ENCODE measurements around the gene TSSC4.

TSSC4 gene

DNA sequence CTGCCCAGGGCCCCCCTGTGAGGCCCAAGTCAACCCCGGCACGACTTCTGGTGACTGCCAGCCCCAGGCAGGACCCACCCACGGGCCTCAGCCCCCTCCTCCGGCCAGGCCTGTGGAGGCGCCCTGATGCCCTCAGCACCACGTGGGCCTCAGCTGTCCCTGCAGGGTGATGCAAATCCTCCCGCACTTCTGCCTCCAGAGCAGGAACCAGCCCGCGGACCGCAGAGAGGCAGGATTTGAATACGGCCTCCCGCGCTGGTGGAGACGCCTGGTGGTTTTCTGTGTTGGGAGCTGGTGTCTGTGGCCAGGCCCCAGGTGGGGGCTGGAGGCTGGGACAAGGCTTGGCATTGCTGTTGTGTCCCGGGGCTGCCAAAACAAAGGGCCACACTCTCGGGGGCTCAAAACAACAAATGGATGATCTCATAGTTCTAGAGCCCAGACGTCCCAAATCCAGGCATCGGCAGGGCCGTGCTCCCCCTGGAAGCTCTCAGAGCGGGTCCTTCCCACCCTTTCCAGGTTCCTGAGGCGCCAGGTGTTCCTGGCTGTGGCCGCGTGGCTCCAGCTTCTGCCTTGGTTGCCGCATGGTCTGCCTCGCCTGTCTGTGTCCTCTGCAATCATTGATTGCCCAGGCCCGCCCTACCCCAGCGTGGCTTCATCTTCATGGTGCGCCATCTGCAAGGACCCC, 24.4 kb downstream of the TSSC4 start:
- no peak for DNase-seq (ENCODE audit: low read depth, low spot score)
- no peak overlapping the region for H3K4me3 ChIP-seq (ENCODE audit: low read length)

DNA sequence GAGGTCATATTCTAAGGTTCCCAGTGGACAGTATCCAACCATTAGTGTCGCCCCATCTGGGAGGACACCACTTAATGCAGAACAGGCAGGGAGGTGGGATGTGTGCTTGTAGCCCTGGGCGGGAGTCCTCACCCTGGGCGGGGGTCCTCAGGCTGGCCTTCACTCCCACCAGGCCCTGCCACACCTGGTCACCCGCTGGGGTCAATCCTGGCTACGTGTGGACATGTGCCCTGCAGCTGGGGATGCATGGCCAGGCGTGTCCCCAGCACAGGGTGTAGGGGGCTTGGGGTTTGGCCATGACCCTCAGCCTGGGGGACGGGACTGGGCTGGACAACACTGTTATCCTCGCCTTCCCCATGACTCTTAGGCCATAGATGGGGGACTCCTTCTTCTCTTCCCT, 25.0 kb downstream of the TSSC4 start:
- no peak for DNase-seq (ENCODE audit: low read depth, low spot score)

DNA sequence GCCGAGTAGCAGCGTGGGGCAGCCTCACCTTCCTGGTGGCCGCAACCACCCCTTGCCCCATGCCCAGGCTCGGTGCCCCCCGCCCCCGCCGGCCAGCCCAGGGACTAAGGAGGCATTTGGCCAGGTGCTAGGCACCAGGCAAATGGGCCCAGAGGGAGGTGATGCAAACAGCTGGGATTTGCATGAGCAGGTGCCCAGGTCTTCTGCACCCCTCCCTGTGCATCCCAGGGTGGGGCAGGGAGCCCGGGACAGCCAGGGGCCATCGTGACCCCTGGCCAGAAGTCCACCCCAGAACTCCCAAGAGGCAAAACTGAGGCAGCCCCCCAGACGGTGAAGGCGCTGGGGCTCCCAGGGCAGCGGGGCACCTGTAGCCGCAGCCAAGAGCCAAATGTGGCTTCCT, 25.7 kb downstream of the TSSC4 start:
- H3K4me3 ChIP-seq (ENCODE audit: low read length): no peak overlapping the region
- no peak for DNase-seq (ENCODE audit: low read depth, low spot score)

More for the DNA sequence above, 25.0 kb downstream of the TSSC4 start:
- no peak overlapping the region for H3K4me3 ChIP-seq (ENCODE audit: low read length)

DNA sequence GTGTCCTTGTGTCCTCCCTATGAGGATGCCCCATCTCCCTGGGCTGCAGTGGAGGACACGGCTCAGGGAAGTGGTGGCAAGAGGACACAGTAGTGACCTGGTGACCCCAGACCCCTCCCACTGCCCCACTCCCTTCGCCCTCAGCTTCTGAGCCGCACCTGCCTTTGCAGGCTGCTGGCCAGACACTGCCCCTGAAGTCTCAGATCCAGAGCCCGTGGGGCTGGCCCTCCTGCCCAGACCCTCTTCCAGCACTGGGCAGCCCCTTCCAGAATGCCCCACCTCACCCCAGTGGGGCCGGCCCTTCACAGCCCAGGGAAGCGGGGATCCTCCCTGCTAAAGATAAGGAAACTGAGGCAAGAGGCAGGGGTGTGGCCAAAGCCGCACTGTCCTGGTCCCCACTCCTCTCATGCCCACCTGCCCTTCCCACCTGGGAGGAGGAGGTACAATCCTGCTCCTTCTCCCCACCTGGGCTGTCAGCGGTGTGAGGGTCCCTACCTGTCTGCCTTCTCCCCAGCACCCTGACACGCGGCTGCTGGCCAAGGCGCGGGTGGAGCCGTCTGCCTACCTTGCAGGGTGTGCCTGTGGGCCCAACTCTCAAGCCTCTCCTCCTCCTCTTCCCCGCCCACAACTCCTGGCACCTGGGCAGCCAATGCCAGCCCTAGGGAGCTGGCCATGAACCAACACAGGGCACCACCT, 26.4 kb downstream of the TSSC4 start:
- no peak overlapping the region for H3K4me3 ChIP-seq (ENCODE audit: low read length)
- no peak for DNase-seq (ENCODE audit: low read depth, low spot score)

DNA sequence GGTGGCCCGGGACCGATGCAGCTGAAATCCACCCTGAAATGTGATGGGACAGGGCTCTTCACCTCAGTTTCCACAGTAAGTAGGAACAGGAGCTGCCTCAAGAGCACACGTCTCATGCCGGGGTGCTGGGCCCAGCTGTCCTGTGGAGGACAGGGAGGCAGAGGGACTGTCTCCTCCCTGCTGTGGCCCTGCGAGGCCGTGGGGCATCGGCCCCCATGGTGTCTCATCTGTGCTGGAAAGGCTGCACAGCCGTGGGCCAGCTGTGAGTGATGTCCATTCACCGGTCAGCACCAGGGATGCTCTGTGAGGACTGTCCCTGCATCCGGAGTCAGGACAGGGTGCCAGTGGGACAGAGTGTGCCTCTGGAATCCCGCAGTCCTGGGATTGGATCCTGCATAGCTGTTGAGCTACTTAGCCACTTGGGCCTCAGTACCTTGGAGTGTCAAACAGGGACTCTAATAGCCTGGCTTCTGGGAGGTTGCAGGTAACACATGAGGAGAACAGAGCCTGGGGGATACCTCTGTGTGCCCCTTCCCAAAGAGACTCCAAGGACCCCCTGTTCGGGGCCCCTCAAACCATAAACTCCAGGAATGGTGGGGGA, 27.3 kb downstream of the TSSC4 start:
- no peak for DNase-seq (ENCODE audit: low read depth, low spot score)
- no peak overlapping the region for H3K4me3 ChIP-seq (ENCODE audit: low read length)

DNA sequence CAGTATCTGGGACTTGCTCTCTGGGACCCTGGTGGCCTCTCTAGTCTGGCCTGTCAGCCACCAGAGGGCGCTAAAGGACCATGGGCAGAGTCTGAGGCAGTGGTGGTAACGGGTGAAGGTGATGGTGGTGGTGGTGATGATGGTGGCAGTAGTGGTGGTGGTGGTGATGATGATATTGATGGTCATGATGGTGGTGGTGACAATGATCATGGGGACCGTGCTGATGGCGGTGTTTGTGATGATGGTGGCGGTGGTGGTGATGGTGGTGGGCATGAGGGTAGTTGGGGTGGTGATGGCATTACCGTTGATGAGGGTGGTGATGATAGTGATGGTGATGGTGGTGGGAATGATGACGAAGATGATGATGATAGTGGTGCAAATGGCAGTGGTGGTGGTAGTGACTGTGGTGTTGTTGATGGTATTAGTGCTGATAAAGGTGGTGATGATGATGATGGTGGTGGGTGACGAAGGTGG, 27.8 kb downstream of the TSSC4 start:
- no peak overlapping the region for H3K4me3 ChIP-seq (ENCODE audit: low read length)
- DNase-seq (ENCODE audit: low read depth, low spot score): peak; percentile 39

DNA sequence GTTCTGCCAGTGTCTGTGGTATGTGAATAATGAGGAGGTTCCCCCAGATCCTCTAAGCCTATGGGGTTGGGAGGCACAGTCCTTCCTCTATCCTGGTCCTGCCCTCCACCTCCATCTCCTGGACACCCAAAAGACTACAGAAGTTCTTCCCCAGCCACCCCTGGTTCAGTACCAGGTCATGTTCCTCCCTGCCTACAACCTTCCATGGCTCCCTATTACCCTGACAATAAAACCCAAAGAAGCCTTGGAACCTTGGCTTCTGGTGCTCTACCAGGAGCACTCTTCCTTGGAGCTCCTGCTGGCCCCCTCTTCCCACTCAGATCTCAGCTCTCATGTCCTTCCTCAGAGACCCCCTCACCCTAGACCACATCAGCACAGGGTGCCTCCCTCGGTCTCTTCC, 30.8 kb downstream of the TSSC4 start:
- DNase-seq (ENCODE audit: low read depth, low spot score): no peak
- H3K4me3 ChIP-seq (ENCODE audit: low read length): no peak overlapping the region

DNA sequence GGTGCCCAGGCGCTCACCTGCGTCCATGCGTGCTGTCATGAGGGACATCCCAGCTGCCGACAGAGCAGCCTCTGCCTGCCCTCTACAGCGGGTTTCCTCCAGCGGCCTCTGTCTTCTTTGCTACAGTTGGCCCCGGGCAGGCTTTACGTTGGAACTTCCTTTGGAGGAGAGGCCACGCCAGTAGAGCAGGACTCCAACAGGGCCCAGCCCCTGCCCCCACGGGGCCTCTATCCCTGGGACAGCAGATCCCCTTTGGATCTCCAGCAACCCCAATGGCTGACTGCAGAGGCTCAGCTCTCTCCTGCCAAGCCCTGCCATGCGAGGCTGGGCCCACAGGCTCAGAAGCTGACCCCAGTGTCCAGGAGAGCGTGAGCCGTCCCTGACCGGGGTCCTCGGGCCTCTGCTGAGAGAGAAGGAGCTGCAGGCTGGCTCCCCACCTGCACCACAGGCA, 31.6 kb downstream of the TSSC4 start:
- DNase-seq (ENCODE audit: low read depth, low spot score): no peak
- no peak overlapping the region for H3K4me3 ChIP-seq (ENCODE audit: low read length)

DNA sequence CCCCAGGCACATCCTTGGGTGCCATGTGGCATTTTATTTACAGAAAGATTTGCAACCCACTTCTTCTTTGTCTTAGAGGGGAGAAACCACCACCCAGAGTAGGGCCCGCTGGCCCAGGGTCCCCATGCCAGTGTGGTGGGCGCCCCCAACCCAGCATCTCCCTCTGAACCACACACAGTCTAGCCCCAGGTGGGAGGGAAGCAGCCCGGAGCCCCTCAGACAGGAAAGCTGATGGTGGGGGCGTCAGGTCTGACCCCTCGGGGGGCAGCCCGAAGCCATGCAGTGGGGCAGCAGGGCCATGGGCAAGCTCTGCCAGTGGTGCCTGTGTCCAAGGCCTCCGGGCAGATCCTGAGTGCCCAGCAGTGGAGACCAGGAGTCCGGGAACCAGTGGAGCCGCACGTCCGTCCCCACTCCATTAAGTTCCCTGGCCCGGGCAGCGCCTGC, 32.1 kb downstream of the TSSC4 start:
- no peak overlapping the region for H3K4me3 ChIP-seq (ENCODE audit: low read length)
- DNase-seq (ENCODE audit: low read depth, low spot score): no peak

DNA sequence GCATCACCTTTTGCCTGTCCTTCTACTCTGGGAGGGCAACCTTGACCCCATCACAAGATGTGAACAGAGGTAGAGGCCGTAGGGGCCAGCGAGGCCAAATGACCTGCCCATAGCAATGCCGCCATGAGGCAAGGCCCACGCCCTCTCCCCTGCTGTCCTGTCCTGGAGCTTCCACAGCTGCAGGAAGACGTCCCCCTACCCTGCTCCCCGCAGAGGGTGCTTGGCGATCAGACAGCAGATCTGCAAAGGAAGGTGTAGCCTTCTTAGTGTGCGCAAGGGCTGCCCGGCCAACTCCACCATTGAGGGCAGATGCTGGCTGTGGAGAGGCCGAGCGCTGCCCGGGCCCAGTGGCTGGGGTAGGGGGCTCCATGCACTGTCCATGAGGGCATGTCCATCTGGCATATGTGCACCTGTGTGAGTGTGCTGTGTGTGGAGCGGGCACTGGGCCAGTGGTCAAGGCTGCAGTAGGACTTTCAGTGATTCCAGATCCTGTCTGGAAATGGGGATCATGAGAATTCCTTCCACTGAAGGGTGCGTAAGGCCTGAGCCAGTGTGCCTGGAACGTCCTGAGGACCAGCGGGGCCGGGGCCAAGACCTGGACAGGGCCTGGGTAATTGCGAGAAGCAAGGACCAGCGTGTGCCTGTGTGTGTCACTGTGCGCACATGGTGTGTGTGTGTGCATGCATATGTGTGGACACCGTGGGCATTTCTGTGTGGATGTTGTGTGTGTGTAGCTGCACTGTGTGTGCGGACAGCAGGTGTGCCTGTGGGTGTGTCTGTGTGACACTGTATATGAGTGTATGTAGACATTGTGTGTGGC, 32.8 kb downstream of the TSSC4 start:
- H3K4me3 ChIP-seq (ENCODE audit: low read length): no peak overlapping the region
- no peak for DNase-seq (ENCODE audit: low read depth, low spot score)

DNA sequence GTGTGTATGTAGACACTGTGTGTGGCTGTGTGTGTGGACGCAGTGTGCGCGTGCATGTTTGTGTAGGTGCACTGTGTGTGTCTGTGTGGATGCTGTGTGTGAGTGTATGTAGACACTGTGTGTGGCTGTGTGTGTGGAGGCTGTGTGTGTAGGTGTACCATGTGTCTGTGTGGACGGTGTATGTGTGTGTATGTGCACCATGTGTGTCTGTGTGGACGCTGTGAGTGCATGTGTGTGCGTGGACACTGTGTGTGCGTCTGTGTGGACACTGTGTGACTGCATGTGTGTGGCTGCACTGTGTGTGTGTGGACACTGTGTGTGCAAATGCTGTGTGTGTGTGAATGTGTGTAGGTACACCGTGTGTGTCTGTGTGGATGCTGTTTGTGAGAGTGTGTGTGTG, 33.5 kb downstream of the TSSC4 start:
- DNase-seq (ENCODE audit: low read depth, low spot score): no peak
- no peak overlapping the region for H3K4me3 ChIP-seq (ENCODE audit: low read length)

DNA sequence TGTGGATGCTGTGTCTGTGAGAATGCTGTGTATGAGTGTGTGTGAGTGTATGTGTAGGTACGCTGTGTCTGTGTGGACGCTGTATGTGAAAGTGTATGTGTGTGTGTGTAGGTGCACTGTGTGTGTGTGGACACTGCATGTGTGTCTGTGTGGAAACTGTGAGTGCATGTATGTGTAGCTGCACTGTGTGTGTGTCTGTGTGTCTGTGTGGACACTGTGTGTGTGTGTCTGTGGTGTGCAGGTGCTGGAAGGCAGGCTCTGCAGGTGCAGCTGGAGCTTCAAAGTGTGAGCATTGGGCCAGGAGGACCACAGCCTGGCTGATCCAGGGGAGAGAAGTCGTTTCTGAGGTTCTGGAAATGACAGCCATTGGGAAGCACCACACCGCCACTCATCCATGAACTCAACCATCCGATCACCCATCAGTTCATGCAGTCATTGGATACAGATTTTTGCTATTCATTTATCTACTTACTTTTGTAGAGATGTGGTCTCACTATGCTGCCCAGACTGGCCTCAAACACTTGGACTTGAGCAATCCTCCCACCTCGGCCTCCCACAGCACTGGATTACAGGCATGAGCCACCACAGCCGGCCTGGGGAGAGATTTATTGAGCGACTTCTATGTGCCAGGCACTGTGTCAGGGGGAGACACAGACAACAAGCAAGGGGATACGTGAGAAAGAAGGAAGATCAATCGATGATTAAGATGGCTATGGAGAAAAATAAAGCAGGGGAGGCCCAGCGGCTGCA, 34.1 kb downstream of the TSSC4 start:
- DNase-seq (ENCODE audit: low read depth, low spot score): no peak
- H3K4me3 ChIP-seq (ENCODE audit: low read length): no peak overlapping the region

DNA sequence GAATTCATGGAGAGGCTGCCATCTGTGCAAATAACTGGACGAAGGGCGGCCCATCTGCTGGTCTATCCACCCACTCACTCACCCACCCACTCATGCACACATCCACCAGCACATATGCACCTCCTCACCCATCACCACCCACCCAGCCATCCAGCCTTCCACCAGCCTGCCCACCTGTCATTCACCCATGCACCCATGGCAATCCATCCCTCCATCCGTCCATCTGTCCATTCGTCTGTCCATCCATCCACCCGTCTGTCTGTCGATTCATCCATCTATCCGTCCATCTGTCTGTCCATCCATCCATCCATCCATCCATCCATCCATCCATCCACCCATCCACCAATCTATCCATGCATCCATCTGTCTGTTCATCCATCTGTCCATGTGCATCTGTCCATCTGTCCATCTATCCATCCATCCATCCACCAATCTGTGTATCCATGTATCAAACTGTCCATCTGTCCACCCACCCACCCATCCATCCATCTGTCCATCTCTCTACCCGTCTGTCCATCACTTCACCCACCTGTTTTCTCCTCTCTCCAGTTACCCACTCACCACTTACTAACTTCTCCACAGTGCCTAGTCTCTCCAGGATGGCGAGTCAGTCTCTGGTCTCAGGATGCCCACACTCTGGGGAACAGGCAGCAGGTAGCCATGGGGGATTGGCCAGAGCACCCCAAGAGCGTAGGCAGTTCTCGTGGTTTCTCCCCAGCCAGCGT, 34.9 kb downstream of the TSSC4 start:
- H3K4me3 ChIP-seq (ENCODE audit: low read length): no peak overlapping the region
- DNase-seq (ENCODE audit: low read depth, low spot score): no peak

DNA sequence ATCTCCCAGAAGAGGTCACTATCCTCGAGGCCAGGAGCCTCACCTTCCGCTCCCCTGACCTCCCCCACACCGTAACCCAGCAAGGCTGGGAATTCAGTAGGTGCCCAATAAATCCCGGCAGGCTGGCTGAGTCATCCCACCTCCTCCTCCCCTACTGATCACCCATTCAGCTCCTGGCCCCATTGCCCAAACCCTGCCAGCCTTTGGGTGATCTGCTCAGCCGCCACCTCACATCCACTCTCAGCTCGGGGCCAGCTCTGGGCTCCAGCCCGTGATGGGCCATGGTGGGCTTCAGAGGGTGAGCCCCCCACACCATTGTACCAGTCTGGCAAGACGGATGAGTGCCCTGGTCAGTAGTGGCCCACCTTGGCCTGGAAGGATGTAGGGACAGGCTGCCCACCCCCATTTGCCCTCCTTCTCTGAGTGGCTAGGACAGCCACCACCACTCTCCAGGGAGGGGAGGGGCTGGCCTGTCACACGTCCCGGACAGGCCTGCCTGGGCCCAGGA, 35.5 kb downstream of the TSSC4 start:
- no peak for DNase-seq (ENCODE audit: low read depth, low spot score)
- H3K4me3 ChIP-seq (ENCODE audit: low read length): no peak overlapping the region

DNA sequence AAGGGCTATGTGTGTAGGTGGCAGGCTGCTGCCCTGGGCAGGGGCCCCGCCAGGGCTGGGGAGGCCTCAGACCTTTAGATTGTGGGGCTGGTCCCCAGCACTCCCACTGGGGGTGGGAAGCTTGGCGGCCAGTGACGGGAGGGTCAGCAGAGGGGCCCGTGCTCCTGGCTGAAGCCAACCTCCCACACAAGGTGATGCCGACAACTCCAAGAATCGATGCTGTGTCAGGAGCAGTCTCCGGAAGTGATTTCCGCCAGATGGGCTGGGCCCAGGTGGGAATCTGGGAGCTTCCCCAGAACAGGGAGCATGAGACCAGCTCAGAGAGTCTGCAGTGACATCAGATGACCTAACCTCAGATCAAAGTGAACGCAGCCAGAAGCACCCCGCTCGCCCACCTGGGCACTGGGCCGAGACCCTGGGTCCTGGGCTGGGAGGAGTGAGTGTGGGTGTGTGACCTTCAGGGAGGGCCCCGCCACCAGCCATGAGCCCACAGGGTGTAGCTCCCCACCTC, 36.0 kb downstream of the TSSC4 start:
- no peak for DNase-seq (ENCODE audit: low read depth, low spot score)
- H3K4me3 ChIP-seq (ENCODE audit: low read length): no peak overlapping the region

DNA sequence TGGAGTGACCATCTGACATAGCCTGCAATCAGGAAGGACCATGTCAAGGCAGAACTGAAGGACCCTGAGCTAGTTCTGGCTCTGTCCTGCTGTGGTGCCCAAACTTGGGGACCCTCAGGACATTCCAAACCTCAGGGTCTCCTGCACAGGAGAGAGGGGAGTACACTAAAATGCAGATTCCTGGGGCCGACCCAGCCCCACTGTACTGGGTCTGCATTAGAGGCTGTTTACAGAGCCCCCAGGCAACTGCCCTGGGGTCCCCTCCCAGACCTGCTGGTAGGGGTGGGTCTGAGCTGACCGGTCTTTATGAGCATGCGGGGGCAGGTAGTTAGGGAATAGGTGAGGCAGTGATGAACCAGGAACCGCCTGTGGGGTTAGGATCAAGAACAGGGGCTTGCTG, 37.0 kb downstream of the TSSC4 start:
- DNase-seq (ENCODE audit: low read depth, low spot score): no peak
- no peak overlapping the region for H3K4me3 ChIP-seq (ENCODE audit: low read length)

DNA sequence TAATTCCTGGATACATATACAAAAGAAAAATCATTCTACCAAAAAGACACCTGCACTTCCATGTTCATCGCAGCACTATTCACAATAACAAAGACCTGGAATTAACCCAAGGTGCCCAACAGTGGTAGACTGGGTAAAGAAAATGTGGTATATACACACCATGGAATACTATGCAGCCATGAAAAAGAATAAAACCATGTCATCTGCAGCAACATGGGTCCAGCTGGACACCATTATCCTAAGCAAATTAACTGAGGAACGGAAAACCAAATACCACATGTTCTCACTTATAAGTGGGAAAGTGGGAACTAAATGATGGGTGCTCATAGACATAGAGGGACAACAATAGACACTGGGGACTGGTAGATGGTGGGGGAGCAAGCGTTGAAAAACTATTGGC, 39.3 kb downstream of the TSSC4 start:
- no peak overlapping the region for H3K4me3 ChIP-seq (ENCODE audit: low read length)
- no peak for DNase-seq (ENCODE audit: low read depth, low spot score)

DNA sequence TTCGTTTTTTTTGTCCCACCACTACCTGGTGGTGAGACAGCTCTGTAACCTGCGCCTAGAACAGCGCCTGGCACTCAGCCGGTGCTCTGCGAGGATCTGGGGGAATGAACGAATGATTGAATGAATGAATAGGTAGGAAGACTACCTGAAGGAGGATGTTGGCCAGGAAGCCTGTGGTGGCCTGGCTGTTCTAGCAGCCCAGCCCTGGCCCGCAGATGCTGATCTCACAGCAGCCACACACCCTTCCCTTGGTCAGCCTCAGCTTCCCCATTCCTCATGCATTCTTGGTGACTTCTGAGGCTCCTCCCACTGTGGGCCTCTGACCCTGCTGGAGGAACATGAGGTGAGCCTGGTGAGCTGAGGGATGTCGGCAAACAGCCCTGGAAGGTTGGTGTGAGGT, 40.1 kb downstream of the TSSC4 start:
- DNase-seq (ENCODE audit: low read depth, low spot score): no peak
- no peak overlapping the region for H3K4me3 ChIP-seq (ENCODE audit: low read length)

Data from Jurkat, Clone E6-1 (cell line).